ENCODE data around the gene DEPP1. TPM values are rescaled to one million over a fixed set of nuclear protein-coding genes. Genes with fewer than 3 reads are reported as not detected.

Gene DEPP1
- total RNA-seq, 3 donors from 2014 or later, result 14.8 to 19.0 (median 18.1) TPM

GRCh38 chr10:44976352-44977198, 2.0 kb downstream of the DEPP1 start:
- intact Hi-C loops (cut with DNase I, micrococcal nuclease), result no loop called here
- H3K4me1 ChIP-seq (ENCODE audit: low read depth), result peaks cover 35% of the 10 kb centered on the region
- H3K36me3 ChIP-seq (ENCODE audit: low read depth), result no peaks in the 10 kb centered on the region
- TF ChIP-seq CTCF (IDR thresholded peaks at IDR 0.05), result no peak
- DNase-seq (no peak), ATAC-seq (no peak)
- H3K4me3 ChIP-seq, result no peak overlapping the region
- H3K9me3 ChIP-seq, result no peaks in the 10 kb centered on the region

GRCh38 chr10:44975431-44976331, 2.9 kb downstream of the DEPP1 start:
- ATAC-seq, result no peak
- peaks cover 28% of the 10 kb centered on the region for H3K4me1 ChIP-seq (ENCODE audit: low read depth)
- intact Hi-C loops (cut with DNase I, micrococcal nuclease), result loop anchor here in 1 of 2 donors (2.0 kb wide), 1 partner anchor 43 kb away; no protein-coding TSS in a partner anchor

GRCh38 chr10:44974628-44975430, 3.8 kb downstream of the DEPP1 start:
- DNase-seq (peak; percentile 79 to 86 (median 80)), ATAC-seq (peak; percentile 87)
- intact Hi-C loops (cut with DNase I, micrococcal nuclease), result loop anchor here in 1 of 2 donors (2.0 kb wide), 1 partner anchor 42 kb away; no protein-coding TSS in a partner anchor
- no peaks in the 10 kb centered on the region for H3K9me3 ChIP-seq
- TF ChIP-seq CTCF (IDR thresholded peaks at IDR 0.05), result peak; percentile 93
- H3K36me3 ChIP-seq (ENCODE audit: low read depth), result no peaks in the 10 kb centered on the region
- peaks cover 24% of the 10 kb centered on the region for H3K4me1 ChIP-seq (ENCODE audit: low read depth)
- H3K4me3 ChIP-seq, result no peak overlapping the region

More at GRCh38 chr10:44975431-44976331, 2.9 kb downstream of the DEPP1 start:
- Histone ChIP-seq H3K4me3 (no peak overlapping the region), H3K36me3 (ENCODE audit: low read depth) (no peaks in the 10 kb centered on the region), H3K9me3 (no peaks in the 10 kb centered on the region)
- TF ChIP-seq CTCF (IDR thresholded peaks at IDR 0.05), result no peak
- peak in 1 of 3 donors; percentile 58 for DNase-seq

- H3K9me3 ChIP-seq, result no peaks in the 10 kb centered on the region
- ATAC-seq (peak; percentile 4), DNase-seq (peak in 2 of 3 donors; percentile 48 to 59)
- H3K4me1 ChIP-seq (ENCODE audit: low read depth), result peaks cover 24% of the 10 kb centered on the region
- no peak for TF ChIP-seq CTCF (IDR thresholded peaks at IDR 0.05)
- H3K36me3 ChIP-seq (ENCODE audit: low read depth), result no peaks in the 10 kb centered on the region
- H3K4me3 ChIP-seq, result no peak overlapping the region
- intact Hi-C loops (cut with DNase I, micrococcal nuclease), result loop anchor here in 1 of 2 donors (2.0 kb wide), 1 partner anchor 41 kb away; no protein-coding TSS in a partner anchor
Observed at GRCh38 chr10:44974082-44974627, 4.5 kb downstream of the DEPP1 start.
